ENCODE results near the gene SETBP1.
A peak's percentile ranks its signal among the peaks of the same experiment; 100 is the strongest.

The SETBP1 gene

DNA sequence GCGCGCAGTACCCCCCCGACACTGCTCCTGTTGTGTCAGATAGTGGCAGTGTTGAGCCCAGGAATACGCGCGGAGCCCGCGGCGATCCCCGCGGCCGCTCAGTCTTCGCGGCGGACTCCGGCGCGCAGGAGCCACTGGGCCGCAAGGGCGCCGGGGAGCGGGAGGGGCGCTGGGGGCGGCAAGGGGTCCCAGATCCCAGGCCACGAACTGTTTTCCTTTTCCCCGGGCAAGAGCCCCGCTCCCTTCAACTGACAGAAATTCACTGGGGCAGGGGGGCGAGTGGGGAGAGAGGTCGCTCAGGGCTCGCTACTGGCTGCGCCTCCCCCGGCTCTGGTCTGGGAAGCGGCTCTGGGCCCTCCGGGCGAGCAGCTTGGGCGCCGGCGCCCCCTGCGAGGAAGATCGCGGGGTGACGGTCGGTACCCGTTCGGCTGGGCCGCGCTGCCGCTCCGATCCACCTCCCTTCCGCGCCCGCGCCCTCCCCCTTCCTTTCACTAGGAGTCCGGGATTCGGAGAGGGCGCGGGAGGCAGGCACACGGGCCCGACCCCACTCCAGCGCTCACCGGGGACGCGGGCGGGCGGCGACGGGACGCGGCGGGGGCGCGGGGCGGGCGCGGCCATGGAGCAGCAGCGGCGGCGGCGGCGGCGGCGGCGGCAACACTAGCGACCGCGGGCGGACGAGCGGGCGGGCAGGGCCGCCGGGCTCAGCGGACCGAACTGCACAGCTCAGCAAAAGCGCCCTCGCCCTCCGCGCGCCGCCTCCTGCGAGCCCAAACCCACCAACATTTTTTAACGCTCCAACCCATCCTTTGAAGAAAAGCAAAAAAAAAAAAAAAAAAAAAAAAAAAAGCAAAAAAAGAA lies 1.4 kb upstream of the SETBP1 start:
- peak; percentile 51 for DNase-seq (ENCODE audit: low read depth)

- peak; percentile 11 for DNase-seq (ENCODE audit: low read depth)
These were observed 795 bp upstream of the SETBP1 start for GRCh38 chr18:44679914-44680272.

- no peak for DNase-seq (ENCODE audit: low read depth)
These were observed 635 bp downstream of the SETBP1 start for GRCh38 chr18:44681076-44681970.

DNA sequence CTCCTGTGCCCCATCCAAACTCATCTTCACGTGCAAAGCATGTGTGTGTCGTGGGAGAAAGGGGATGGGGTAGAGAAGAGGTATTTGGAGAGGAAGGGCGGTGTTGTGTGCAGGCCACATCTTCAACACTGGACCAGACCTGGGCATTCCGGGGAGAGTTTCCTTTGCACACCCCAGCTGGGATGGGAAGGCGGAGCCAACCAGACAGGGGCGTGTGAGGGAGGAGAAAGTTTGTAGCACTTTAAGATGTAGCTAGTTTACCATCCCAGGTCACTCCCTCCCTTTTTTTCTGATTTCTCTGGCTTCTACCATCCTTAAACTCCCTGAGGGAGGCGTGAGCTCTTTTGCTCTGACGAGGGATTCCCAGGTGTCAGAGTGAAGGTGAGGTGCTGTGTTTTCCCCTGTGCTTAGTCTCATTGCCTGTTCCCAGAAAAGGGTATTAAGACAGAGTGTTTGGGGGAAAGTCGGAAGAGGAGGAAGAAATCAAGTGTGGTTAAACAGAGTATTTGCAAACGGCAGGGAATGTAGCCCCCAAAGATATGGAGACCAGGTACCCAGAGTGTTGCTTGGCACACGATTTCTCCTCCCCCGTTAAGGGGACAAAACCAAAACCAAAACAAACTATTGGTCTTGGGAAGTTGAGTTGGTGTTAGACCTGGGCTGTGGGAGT lies 1.6 kb downstream of the SETBP1 start:
- no peak for DNase-seq (ENCODE audit: low read depth)

GRCh38 chr18:44682871-44683221 lies 2.2 kb downstream of the SETBP1 start:
- DNase-seq (ENCODE audit: low read depth): no peak

GRCh38 chr18:44683556-44683955 lies 2.9 kb downstream of the SETBP1 start:
- no peak for DNase-seq (ENCODE audit: low read depth)

DNA sequence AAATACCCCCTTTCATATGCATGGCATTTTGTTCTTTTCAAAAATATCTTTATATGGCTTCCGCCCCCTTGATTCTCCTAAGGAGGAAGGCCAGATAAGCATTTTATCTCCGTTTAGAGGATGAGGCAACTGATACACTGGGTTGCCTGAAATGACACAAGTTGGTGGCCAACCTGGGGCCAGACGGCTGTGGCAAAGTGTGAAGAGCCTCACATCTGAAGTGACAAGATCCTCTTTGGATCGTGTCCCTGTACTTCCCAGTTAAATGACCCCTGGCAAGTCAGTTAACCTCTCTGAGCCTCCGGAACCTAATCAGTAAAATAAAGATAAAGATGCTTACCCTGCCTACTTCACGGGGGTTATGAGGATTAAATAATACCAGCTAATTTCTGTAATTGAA lies 4.6 kb downstream of the SETBP1 start:
- no peak for DNase-seq (ENCODE audit: low read depth)

DNA sequence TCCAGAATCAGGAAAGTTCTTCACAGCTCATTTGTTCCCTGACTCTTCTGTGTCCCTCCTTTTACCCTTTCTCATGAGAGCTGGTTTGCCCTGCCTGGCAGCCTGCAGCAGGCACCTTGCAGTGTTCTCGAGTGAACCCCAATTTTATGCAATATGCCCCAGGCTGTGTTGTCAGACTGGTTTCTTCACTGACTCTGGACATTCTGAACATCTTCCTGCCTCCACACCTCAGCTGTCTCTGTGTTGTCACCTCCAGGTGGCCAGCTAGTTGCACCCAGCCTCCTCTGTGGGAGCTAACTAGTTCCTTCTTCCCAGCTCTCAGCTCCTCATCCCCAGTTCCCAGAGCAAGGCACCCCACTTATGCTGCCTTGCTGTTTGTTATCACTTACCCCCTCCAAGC lies 5.5 kb downstream of the SETBP1 start:
- DNase-seq (ENCODE audit: low read depth): no peak

GRCh38 chr18:44687421-44687820 lies 6.7 kb downstream of the SETBP1 start:
- no peak for DNase-seq (ENCODE audit: low read depth)

GRCh38 chr18:44689736-44690135 lies 9.0 kb downstream of the SETBP1 start:
- no peak for DNase-seq (ENCODE audit: low read depth)

GRCh38 chr18:44691148-44691925 lies 10.6 kb downstream of the SETBP1 start:
- no peak for DNase-seq (ENCODE audit: low read depth)

GRCh38 chr18:44693030-44693784 lies 12.5 kb downstream of the SETBP1 start:
- no peak for DNase-seq (ENCODE audit: low read depth)

DNA sequence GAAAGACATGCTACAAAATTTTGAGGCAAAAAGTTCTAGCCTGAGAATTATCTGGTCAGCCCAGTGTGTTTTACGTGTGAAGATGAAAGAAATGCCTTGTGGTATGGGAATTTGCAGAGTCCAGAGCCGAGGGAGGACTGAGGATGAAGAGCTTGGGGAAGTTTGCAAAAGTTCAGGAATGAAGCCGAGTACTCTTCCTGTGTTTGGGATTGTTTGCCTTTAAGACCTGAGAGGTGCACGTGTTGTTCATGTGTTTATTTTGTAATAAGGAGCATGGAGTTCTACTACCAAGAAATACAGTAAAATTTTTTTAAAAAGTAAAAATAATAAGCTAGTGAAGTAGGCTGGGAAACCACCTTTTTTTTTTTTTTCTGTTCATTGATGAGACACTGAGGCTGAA lies 14.8 kb downstream of the SETBP1 start:
- no peak for DNase-seq (ENCODE audit: low read depth)

- no peak for DNase-seq (ENCODE audit: low read depth)
These were observed 16.2 kb downstream of the SETBP1 start for GRCh38 chr18:44696892-44697291.

GRCh38 chr18:44697315-44697714 lies 16.6 kb downstream of the SETBP1 start:
- DNase-seq (ENCODE audit: low read depth): no peak

DNA sequence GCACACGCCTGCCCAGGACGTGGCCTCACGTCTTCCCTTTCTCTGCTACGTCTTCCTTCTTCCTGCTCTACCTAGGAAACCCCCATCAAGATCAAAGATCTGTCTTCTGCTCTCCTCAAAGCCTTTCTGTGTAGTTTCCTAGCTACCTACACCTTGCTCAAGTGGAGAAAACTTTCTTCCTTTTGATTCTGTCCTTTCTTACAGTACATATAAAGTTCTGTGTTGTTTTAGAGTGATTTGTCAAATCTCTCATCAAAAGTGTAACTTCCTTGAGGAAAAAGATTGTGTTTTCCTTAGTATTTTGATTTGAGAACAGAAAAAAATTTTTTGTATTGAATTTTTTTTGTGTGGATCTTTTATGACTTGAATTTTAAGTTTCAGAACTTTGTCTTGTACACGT lies 17.8 kb downstream of the SETBP1 start:
- DNase-seq (ENCODE audit: low read depth): no peak

DNA sequence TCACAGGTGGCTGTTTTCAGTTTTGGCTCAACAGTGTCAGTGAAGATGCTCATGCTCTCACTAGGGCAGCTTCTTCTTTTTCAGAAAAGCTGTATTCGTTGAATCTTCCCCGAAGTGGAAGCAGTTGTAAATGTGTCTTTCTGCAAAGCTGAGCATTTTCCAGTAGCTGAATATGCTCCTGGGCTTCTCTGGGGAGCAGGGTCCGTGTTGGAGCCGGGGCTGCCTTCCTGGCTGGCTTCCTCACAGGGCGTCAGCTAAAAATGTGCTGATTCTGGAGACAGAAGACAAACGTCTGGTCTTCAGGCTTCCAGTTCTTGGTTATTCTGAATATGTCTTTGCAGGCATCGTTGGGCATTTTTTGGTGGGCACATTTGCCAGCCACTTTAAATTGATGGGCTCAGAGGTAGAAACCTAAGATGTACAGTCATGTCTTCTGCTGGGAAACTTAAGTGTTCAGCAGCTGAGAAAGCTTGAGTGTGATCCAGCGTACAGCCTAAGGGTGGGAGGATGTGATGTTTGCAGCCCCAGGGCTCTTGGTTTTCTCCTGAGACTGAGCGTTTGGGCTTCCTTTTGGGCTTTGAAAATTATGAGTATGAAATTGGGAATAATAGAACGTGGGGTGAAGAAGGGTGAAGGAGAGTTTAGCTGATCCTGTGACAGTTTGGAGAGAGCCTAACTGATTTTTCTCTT lies 19.0 kb downstream of the SETBP1 start:
- DNase-seq (ENCODE audit: low read depth): no peak

DNA sequence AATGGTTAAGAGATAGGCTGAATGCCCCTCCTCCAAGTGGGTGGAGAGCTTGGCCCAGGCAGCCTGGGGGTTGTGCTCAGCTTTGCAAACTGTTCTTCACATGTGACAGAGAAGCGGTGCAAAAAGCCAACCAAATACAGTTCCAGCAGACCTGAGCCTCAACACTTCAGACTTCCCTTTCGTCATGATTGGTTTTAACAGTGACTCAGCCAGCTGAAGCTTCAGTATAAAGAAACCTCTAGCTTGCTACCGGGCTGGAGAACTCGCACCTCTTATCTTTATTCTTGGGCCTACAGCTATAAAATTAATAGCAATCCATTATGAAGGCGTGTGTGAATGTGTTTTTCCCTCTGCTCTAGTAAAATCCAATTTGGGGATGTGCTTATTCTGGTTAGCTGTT lies 20.0 kb downstream of the SETBP1 start:
- no peak for DNase-seq (ENCODE audit: low read depth)

- no peak for DNase-seq (ENCODE audit: low read depth)
These were observed 20.5 kb downstream of the SETBP1 start for GRCh38 chr18:44701227-44701626.

DNA sequence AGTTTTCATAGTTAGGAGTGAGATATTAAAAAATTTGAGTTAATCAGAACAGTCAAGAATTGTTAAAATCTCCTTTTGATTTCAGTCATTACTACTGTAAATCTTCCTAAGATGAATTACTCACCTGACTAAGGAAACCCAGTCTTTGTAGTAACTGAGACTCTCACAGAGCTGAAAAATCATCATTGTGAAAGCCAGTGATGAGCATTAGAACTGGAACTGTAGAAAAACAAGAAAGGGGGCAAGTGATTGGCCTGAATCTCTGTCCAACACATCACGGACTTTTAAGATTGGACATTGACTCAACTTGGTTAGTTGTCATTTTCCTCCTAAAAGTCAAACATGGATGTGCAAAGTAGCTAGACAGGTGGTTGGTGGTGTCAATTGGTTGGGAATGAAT lies 21.9 kb downstream of the SETBP1 start:
- DNase-seq (ENCODE audit: low read depth): no peak

Measured in stimulated activated CD8-positive, alpha-beta memory T cell treated with anti-CD3 and anti-CD28 coated beads, Interleukin-12 subunit alpha, Interleukin-12 subunit beta, amount 100 ng/mL, for 4 hours (primary cell).